HEK293T (cell line): ENCODE measurements around the gene KARS1.
"Not testable (repeated sequence)": the region's sequence is repeated elsewhere in the genome, so short reads cannot be mapped to it uniquely, and the experiment has no call there.

Source experiments
- ARNT ChIP-seq: fragments of 450-650 bp; IDR thresholded peaks from 2 replicates; pipeline ENCODE4 v1.6.1; 2017; ENCODE audit warnings: mild to moderate bottlenecking
- BHLHE40 ChIP-seq: fragments of 450-650 bp; IDR thresholded peaks from 2 replicates; pipeline ENCODE4 v1.6.1; 2016; ENCODE audit warnings: mild to moderate bottlenecking, moderate library complexity, borderline replicate concordance
- CTBP1 ChIP-seq: fragments of 450-650 bp; IDR thresholded peaks from 2 replicates; pipeline ENCODE4 v1.6.1; 2016; ENCODE audit warnings: borderline replicate concordance
- FOXM1 ChIP-seq: fragments of 450-650 bp; IDR thresholded peaks from 2 replicates; pipeline ENCODE4 v1.6.1; 2017; ENCODE audit warnings: mild to moderate bottlenecking, borderline replicate concordance
- L3MBTL2 ChIP-seq: fragments of 450-650 bp; conservative IDR thresholded peaks from 2 replicates; pipeline ENCODE4 v1.6.1; 2016; ENCODE audit warnings: mild to moderate bottlenecking
- LEF1 ChIP-seq: fragments of 450-650 bp; IDR thresholded peaks from 2 replicates; pipeline ENCODE4 v1.6.1; 2017; ENCODE audit warnings: mild to moderate bottlenecking, borderline replicate concordance
- NFRKB ChIP-seq: fragments of 450-650 bp; IDR thresholded peaks from 2 replicates; pipeline ENCODE4 v1.6.1; 2016; ENCODE audit warnings: mild to moderate bottlenecking, moderate library complexity
- PKNOX1 ChIP-seq: fragments of 450-650 bp; IDR thresholded peaks from 2 replicates; pipeline ENCODE4 v1.6.1; 2016
- SP1 ChIP-seq: fragments of 450-650 bp; IDR thresholded peaks from 2 replicates; pipeline ENCODE4 v1.6.1; 2017
- SUZ12 ChIP-seq: fragments of 450-650 bp; IDR thresholded peaks from 2 replicates; pipeline ENCODE4 v1.6.1; 2016; ENCODE audit warnings: mild to moderate bottlenecking
- TARDBP ChIP-seq: fragments of 450-650 bp; IDR thresholded peaks from 2 replicates; pipeline ENCODE4 v1.6.1; 2016
- ZNF384 ChIP-seq: fragments of 450-650 bp; IDR thresholded peaks from 2 replicates; pipeline ENCODE4 v1.6.1; 2016

- not testable (repeated sequence) for TF ChIP-seq TARDBP, PKNOX1, SUZ12, LEF1, FOXM1, SP1, ARNT, L3MBTL2, BHLHE40, NFRKB, ZNF384, CTBP1
Measured at GRCh38 chr16:75591927-75592326, 55.5 kb downstream of the KARS1 start.
